GM18907 (cell line): ENCODE measurements around the gene HTR1B.

Experiments
- ATAC-seq: cut with Tn5 transposase; IDR thresholded peaks from one replicate; pipeline ENCODE4 v1.9.1; 2021; ENCODE audit warnings: mild to moderate bottlenecking, moderate library complexity; ENCODE audit not compliant: unreplicated experiment

HTR1B gene

GRCh38 chr6:77456531-77457248, 6.6 kb downstream of the HTR1B start:
- no peak for ATAC-seq

GRCh38 chr6:77455271-77455670, 8.0 kb downstream of the HTR1B start:
- no peak for ATAC-seq

DNA sequence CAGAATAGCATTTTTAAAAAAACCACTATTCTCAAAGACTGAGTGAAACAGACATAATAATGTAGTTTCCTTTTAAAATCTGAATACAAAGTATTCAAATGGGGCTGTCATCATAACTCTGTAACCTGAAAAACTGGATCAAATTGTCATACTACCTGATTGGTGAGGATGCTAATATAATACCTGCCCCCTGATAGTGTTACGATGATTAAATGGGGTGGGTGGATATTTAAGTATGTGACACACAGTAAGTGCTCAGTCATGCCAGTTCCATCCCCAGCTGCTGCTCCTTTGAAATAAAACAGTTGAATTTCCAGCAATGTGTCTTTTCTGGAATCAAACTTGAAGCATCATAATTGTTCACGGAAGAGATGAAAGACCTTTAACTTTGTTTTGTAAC, 8.9 kb downstream of the HTR1B start:
- no peak for ATAC-seq

- ATAC-seq = no peak
These were observed 11.8 kb downstream of the HTR1B start for GRCh38 chr6:77451466-77451865.

DNA sequence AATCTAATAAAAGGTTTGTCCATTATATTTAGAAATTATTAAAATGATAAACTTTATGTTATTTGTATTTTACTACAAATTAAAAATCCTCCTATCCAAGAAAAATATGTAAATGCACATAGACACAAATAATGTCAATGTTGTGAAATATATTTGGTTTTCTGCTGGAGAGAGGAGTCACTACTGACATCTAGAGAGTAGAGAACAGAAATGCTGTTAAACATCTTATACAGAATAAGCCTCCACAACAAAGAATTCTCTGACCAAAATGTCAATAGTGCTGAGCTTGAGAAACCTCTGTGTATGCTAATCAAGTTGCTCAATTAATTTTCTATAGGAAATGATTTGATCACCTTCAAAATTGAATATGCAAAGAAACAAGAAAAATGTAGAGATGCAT, 12.4 kb downstream of the HTR1B start:
- no peak for ATAC-seq

DNA sequence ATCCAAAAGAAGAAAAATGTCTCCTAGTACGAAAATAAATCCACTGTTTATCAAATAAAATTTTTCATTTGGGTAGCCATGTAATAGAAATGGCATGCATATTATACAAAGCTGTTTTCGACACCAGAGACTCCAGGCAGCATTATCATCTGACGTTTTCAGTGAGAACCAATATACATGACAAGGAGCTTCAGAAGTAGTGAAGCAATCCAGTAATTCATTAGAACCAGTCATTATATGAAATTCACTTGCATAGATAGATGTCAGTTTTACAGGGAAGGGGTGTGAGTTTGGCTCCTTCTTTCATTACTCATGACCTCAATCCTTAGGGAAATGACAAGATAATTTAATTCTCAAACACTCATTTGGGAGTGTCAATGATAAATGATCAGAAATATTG, 14.7 kb downstream of the HTR1B start:
- ATAC-seq = no peak

DNA sequence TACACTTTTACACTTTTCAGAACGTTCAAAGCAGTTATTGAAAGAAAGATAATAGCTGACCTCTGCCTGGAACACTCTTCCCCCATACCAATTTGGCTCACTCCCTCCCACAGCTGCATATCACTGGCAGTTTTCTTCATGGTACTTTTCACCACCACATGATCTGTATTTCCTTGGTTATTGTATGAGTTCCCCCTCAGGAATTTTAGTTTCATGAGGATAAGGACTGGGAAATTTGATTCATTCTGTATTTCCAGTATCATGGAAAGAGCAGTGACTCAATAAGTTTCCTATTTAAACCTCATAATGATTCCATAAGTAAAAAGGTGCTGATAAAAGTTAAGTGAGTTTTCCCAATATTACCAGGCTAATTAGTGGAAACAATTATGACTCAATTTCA, 16.0 kb downstream of the HTR1B start:
- no peak for ATAC-seq

DNA sequence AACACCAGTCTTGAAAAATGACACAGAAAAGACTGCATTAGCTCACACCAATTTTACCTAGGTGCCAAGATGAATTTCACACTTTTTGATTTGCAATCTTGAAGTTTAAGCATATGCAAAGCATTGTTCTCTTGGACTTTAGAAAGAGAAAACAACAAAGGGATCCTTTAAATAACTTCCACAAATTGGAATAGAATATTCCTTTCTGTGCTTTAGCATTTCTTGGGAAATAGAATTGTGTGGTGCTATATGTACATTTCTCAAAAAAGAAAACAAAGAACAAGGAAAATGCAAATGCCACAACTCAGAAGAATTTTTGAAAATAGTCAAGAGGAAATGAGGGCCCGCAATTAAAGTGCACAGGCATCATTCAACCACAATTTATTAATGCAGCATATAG, 17.0 kb downstream of the HTR1B start:
- no peak for ATAC-seq

DNA sequence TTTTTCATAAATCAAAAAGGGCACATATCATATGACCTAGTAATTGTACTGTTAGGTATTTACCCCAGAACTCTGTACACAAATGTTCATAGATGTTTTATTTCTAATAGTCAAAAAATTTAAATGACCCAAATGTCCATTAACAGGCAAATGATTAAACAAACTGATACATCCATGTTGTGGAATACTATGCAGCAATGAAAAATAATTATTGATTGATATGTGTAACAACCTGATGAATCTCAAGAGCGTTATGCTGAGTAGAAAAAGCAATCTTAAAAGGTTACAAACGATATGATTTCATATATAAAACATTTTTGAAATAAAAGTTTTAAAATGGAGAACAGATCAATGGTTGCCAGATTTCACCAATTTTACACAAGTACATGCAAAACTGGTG, 18.1 kb downstream of the HTR1B start:
- ATAC-seq = no peak

DNA sequence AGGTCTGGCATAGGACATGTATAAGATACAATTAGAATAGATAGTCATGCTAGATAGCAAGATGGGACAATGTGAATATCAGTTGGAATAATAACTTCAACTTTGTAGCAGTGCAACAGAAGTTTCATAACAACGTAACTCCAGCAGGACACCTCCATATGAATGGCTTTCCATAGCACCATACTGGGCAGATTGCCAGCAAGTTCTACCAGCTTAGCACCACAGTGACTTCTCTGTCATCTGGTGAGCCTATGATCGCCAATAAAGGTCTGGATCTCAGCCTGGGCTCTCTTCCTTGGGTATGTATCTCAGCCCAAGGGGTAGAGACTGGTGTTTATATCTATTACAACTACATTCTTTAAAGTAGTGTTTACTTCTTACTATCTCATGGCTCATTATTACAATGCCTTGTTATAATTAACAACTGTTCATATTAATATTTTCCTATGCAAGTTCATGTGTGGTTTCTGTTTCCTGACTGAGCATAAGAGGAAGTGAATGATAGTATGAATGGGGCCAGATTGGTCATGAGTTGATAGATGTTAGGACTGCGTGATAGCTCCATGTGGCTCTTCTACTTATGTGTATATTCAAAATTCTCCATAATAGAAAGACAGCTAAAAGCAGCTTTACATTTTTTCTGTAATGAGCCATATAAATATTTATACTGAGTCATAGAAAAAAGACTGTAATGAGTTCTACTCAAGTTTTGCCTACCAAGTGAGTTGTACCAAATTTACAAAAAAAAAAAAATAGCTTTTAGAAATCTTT, 22.9 kb downstream of the HTR1B start:
- no peak for ATAC-seq

DNA sequence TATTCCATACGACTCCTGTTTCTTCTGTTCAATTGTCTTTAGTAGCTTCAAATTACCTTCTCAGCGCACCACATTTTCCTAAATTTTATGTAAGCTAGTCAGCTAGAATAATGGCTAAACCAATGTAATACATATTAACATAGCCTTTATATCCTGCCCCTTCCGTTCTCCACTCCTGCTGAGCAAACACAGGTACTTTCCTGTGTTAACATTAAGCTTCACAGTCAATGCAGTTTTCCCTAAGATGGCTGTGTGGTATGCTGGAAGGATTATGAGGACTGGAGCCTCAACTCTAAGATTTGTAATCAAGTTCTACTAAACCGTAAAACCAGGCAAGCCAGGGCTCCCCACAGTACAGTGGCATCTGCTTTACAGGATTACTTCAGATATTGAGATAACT, 29.4 kb downstream of the HTR1B start:
- no peak for ATAC-seq

- ATAC-seq = no peak
These were observed 32.8 kb downstream of the HTR1B start for GRCh38 chr6:77430504-77430903.

DNA sequence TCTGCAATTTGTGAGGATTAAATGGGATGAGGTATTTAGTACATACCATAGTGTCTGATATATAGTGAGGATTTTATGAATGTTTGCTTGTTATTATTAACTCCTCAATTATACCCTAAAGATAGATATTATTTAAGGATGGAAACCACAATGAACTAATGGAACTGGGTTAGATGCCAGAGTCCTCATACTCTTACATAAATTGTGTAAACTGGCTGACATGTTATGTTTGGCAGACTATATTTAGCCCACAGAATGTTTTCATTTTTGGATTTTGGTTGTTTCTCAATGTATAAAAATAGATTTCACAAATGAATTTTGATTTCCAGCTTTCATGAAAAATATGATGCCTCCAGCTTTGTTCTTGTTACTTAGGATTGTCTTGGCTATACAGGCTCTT, 37.6 kb downstream of the HTR1B start:
- ATAC-seq = no peak

DNA sequence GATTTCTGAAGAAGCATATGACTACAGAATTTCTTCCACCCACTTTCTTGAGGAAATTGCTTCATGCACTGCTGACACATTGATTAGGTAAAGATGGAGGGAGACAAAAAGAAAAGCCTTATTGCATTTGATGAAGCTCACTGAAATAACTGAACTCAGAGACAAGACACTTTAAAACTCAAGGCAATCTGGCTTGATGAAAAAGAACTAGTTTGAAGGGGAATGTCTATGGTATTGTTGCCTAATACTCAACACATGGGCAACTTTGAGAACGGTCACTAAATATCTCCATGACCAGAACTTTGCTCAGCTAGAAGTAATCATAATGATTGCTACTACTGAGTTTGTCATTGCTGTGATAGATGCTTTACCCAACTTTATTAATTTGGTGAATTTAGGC, 38.1 kb downstream of the HTR1B start:
- ATAC-seq = no peak

- ATAC-seq = no peak
These were observed 38.5 kb downstream of the HTR1B start for GRCh38 chr6:77424761-77425160.

GRCh38 chr6:77416839-77417238, 46.5 kb downstream of the HTR1B start:
- no peak for ATAC-seq

- no peak for ATAC-seq
These were observed 47.6 kb downstream of the HTR1B start for GRCh38 chr6:77415706-77416105.
